ENCODE data around the gene MYO9B.

DNA sequence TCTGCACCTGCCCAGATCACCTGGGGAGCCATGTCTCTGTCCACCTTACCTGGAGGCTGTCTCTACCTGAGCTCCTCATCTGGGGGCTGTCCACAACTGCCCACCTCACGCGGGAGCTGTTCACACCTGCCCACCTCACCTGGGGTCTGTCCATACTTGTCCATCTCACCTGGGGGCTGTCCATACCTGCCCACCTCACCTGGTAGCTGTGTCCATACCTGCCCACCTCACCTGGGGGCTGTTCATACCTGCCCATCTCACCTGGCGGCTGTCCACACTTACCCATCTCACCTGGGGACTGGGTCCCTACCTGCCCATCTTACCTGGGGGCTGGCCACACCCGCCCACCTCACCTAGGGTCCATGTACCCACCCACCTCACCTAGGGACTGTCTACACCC is 38.9 kb upstream of the MYO9B start:
- no peak for TF ChIP-seq EZH2 (IDR thresholded peaks at IDR 0.05; ENCODE audit: borderline replicate concordance, low read depth, low read length, severe bottlenecking)
- TF ChIP-seq, protein P1, sequence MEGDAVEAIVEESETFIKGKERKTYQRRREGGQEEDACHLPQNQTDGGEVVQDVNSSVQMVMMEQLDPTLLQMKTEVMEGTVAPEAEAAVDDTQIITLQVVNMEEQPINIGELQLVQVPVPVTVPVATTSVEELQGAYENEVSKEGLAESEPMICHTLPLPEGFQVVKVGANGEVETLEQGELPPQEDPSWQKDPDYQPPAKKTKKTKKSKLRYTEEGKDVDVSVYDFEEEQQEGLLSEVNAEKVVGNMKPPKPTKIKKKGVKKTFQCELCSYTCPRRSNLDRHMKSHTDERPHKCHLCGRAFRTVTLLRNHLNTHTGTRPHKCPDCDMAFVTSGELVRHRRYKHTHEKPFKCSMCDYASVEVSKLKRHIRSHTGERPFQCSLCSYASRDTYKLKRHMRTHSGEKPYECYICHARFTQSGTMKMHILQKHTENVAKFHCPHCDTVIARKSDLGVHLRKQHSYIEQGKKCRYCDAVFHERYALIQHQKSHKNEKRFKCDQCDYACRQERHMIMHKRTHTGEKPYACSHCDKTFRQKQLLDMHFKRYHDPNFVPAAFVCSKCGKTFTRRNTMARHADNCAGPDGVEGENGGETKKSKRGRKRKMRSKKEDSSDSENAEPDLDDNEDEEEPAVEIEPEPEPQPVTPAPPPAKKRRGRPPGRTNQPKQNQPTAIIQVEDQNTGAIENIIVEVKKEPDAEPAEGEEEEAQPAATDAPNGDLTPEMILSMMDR (IDR thresholded peaks at IDR 0.05; ENCODE audit: borderline replicate concordance, extremely low read depth, low read length, poor library complexity, severe bottlenecking) = no peak

Measured in DND-41 (cell line).